NT2/D1 (cell line): Measurements from ENCODE around the gene CYFIP2.
"Not testable (repeated sequence)": the region's sequence is repeated elsewhere in the genome, so short reads cannot be mapped to it uniquely, and the experiment has no call there.

Experiments
- DNase-seq: peaks from one replicate; pipeline ENCODE4 v3.0.0-alpha.2; 2011; ENCODE audit warnings: low read depth, low spot score
- H3K27me3 ChIP-seq: 2 replicates; pipeline ENCODE4 v1.6.0; 2011; ENCODE audit warnings: mild to moderate bottlenecking; ENCODE audit not compliant: insufficient read length, insufficient read depth
- H3K36me3 ChIP-seq: 2 replicates; pipeline ENCODE4 v1.6.1; 2011; ENCODE audit warnings: mild to moderate bottlenecking, low read length, mixed read lengths; ENCODE audit not compliant: insufficient read depth, insufficient read length
- H3K4me1 ChIP-seq: 2 replicates; pipeline ENCODE4 v1.5.1; 2011; ENCODE audit not compliant: insufficient read depth, insufficient read length
- H3K4me3 ChIP-seq: 2 replicates; pipeline ENCODE4 v1.5.1; 2011; ENCODE audit warnings: low read depth; ENCODE audit not compliant: insufficient read length
- H3K9ac ChIP-seq: 2 replicates; pipeline ENCODE4 v1.6.0; 2011; ENCODE audit warnings: low read depth; ENCODE audit not compliant: insufficient read length
- H3K9me3 ChIP-seq: 2 replicates; pipeline ENCODE4 v1.5.1; 2011; ENCODE audit warnings: mild to moderate bottlenecking, low read length; ENCODE audit not compliant: insufficient read depth
- SUZ12 ChIP-seq: IDR thresholded peaks from 2 replicates; pipeline ENCODE4 v1.6.1; 2011; ENCODE audit not compliant: insufficient read length, insufficient read depth; ENCODE audit errors: extremely low read depth
- YY1 ChIP-seq: IDR thresholded peaks from 2 replicates; pipeline ENCODE4 v1.6.1; 2011; ENCODE audit not compliant: insufficient read length, insufficient read depth
- ZNF274 ChIP-seq: IDR thresholded peaks from 2 replicates; pipeline ENCODE4 v1.6.1; 2011; ENCODE audit warnings: mild to moderate bottlenecking, low read depth, low read length

The CYFIP2 gene

GRCh38 chr5:157390551-157391297 is 124.8 kb downstream of the CYFIP2 start:
- Histone ChIP-seq H3K9me3 (peaks cover 4% of the 10 kb centered on the region; the same call in 1 of the 2 replicates), H3K36me3 (peaks cover 8% of the 10 kb centered on the region), H3K4me3 (no peak overlapping the region), H3K4me1 (peaks cover 6% of the 10 kb centered on the region), H3K9ac (no peak overlapping the region), H3K27me3 (no peaks in the 10 kb centered on the region)
- TF ChIP-seq YY1 (no peak), ZNF274 (no peak), SUZ12 (no peak)
- DNase-seq = no peak

DNA sequence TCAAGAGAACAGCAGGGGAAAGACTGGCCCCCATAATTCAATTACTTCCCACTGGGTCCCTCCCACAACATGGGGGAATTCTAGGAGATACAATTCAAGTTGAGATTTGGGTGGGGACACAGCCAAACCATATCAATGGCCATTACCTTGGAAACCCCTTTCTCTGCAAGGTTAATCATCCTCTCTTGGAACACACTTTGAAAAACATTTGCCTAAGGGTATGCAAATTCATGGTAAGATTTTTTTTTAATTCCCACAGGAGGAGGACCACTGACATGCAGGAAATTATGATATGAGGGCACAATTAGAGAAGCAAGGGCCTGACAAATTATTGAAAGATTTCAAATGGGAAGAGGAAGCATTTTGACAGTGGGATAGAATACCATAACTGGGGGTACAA is 132.4 kb downstream of the CYFIP2 start:
- H3K4me1 ChIP-seq = no peaks in the 10 kb centered on the region
- no peaks in the 10 kb centered on the region for H3K27me3 ChIP-seq

GRCh38 chr5:157400741-157401495 is 135.0 kb downstream of the CYFIP2 start:
- no peak overlapping the region for H3K4me3 ChIP-seq
- no peak overlapping the region for H3K9ac ChIP-seq
- H3K9me3 ChIP-seq = peaks cover 3% of the 10 kb centered on the region; the same call in 1 of the 2 replicates
- H3K4me1 ChIP-seq = no peaks in the 10 kb centered on the region
- H3K27me3 ChIP-seq = no peaks in the 10 kb centered on the region
- H3K36me3 ChIP-seq = no peaks in the 10 kb centered on the region
- TF ChIP-seq YY1 (no peak), ZNF274 (no peak), SUZ12 (no peak)
- no peak for DNase-seq

More for the DNA sequence above, 132.4 kb downstream of the CYFIP2 start:
- no peak for TF ChIP-seq YY1
- TF ChIP-seq SUZ12 = no peak
- no peak for TF ChIP-seq ZNF274
- DNase-seq = no peak
- no peak overlapping the region for H3K9ac ChIP-seq
- peaks cover 9% of the 10 kb centered on the region; the same call in 1 of the 2 replicates for H3K9me3 ChIP-seq
- H3K4me3 ChIP-seq = no peak overlapping the region
- H3K36me3 ChIP-seq = peaks cover under 1% of the 10 kb centered on the region

- no peak for DNase-seq
- no peaks in the 10 kb centered on the region for H3K4me1 ChIP-seq
- TF ChIP-seq YY1 (no peak), ZNF274 (no peak), SUZ12 (no peak)
- no peaks in the 10 kb centered on the region for H3K27me3 ChIP-seq
- no peaks in the 10 kb centered on the region for H3K9me3 ChIP-seq
- H3K36me3 ChIP-seq = no peaks in the 10 kb centered on the region
- H3K9ac ChIP-seq = no peak overlapping the region
- H3K4me3 ChIP-seq = no peak overlapping the region
These were observed 149.9 kb downstream of the CYFIP2 start for GRCh38 chr5:157415838-157416237.

DNA sequence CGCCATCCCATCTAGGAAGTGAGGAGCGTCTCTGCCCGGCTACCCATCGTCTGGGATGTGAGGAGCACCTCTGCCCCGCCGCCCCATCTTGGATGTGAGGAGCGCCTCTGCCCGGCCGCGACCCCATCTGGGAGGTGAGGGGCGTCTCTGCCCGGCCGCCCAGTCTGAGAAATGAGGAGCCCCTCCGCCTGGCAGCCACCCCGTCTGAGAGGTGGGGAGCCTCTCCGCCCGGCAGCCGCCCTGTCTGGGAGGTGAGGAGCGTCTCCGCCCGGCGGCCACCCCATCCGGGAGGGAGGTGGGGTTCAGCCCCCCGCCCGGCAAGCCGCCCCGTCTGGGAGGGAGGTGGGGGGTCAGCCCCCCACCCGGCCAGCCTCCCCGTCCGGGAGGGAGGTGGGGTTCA is 153.6 kb downstream of the CYFIP2 start:
- H3K4me3 ChIP-seq, H3K4me1 ChIP-seq, H3K9ac ChIP-seq, DNase-seq, H3K27me3 ChIP-seq, H3K36me3 ChIP-seq: not testable (repeated sequence)
- H3K9me3 ChIP-seq = peaks cover 10% of the 10 kb centered on the region; the same call in 1 of the 2 replicates

GRCh38 chr5:157429920-157430319 is 164.0 kb downstream of the CYFIP2 start:
- not testable (repeated sequence) for H3K9me3 ChIP-seq, H3K4me3 ChIP-seq, DNase-seq, H3K9ac ChIP-seq, H3K4me1 ChIP-seq, H3K27me3 ChIP-seq, H3K36me3 ChIP-seq

GRCh38 chr5:157431544-157432200 is 165.7 kb downstream of the CYFIP2 start:
- DNase-seq = peak; percentile 13
- TF ChIP-seq ZNF274 (no peak), YY1 (no peak), SUZ12 (no peak)
- no peak overlapping the region for H3K4me3 ChIP-seq
- H3K4me1 ChIP-seq = no peaks in the 10 kb centered on the region
- H3K9me3 ChIP-seq = no peaks in the 10 kb centered on the region
- H3K36me3 ChIP-seq = no peaks in the 10 kb centered on the region
- no peaks in the 10 kb centered on the region for H3K27me3 ChIP-seq
- H3K9ac ChIP-seq = no peak overlapping the region
